ENCODE results near the gene FOXK2.

FOXK2 gene

DNA sequence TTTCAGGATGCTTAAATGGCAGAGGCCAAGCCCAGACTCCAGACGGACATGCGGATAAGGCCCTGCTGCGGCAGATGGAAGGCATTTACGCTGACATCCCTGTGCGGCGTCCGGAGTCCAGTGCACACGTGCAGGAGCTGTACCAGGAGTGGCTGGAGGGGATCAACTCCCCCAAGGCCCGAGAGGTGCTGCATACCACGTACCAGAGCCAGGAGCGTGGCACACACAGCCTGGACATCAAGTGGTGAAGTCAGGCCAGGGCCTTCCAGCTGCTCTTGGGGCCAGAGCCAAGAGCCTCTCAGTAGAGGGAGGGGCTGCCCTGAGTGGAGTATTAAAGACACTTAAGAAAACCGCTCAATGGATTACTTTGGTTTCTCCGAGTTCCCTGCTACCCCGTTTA is 31.6 kb upstream of the FOXK2 start:
- Histone ChIP-seq H3K4me3 (replicated peaks; ENCODE audit: low read depth, low read length) (no peak overlapping the region), H3K27me3 (replicated peaks; ENCODE audit: control insufficient read depth, insufficient read depth, low read length) (no peaks in the 10 kb centered on the region), H3K36me3 (ENCODE audit: control insufficient read depth, insufficient read depth, low read length) (peaks cover 25% of the 10 kb centered on the region)
- no peak for DNase-seq (ENCODE audit: extremely low read depth, insufficient read length)
- TF ChIP-seq, protein P1, sequence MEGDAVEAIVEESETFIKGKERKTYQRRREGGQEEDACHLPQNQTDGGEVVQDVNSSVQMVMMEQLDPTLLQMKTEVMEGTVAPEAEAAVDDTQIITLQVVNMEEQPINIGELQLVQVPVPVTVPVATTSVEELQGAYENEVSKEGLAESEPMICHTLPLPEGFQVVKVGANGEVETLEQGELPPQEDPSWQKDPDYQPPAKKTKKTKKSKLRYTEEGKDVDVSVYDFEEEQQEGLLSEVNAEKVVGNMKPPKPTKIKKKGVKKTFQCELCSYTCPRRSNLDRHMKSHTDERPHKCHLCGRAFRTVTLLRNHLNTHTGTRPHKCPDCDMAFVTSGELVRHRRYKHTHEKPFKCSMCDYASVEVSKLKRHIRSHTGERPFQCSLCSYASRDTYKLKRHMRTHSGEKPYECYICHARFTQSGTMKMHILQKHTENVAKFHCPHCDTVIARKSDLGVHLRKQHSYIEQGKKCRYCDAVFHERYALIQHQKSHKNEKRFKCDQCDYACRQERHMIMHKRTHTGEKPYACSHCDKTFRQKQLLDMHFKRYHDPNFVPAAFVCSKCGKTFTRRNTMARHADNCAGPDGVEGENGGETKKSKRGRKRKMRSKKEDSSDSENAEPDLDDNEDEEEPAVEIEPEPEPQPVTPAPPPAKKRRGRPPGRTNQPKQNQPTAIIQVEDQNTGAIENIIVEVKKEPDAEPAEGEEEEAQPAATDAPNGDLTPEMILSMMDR (IDR thresholded peaks at IDR 0.05; ENCODE audit: insufficient read depth, low read length, poor library complexity, severe bottlenecking) = no peak

DNA sequence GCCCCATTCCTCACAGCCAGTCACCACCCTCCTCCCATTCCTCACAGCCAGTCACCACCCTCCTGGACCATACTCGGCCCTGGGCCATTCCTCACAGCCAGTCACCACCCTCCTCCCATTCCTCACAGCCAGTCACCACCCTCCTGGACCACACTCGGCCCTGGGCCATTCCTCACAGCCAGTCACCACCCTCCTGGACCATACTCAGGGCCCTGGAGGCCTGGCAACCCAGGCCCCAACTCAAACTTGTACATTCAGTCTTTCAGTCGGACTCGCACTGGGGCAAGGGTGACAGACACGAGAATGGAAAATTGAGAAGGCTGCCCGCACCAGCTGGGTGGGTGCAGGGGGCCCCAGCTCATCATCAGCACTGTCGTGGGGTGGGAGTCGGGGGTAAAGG is 30.4 kb upstream of the FOXK2 start:
- Histone ChIP-seq H3K36me3 (ENCODE audit: control insufficient read depth, insufficient read depth, low read length) (peaks cover 17% of the 10 kb centered on the region), H3K4me3 (replicated peaks; ENCODE audit: low read depth, low read length) (no peak overlapping the region), H3K27me3 (replicated peaks; ENCODE audit: control insufficient read depth, insufficient read depth, low read length) (no peaks in the 10 kb centered on the region)
- TF ChIP-seq, protein P1 (IDR thresholded peaks at IDR 0.05; ENCODE audit: insufficient read depth, low read length, poor library complexity, severe bottlenecking) = no peak
- no peak for DNase-seq (ENCODE audit: extremely low read depth, insufficient read length)

DNA sequence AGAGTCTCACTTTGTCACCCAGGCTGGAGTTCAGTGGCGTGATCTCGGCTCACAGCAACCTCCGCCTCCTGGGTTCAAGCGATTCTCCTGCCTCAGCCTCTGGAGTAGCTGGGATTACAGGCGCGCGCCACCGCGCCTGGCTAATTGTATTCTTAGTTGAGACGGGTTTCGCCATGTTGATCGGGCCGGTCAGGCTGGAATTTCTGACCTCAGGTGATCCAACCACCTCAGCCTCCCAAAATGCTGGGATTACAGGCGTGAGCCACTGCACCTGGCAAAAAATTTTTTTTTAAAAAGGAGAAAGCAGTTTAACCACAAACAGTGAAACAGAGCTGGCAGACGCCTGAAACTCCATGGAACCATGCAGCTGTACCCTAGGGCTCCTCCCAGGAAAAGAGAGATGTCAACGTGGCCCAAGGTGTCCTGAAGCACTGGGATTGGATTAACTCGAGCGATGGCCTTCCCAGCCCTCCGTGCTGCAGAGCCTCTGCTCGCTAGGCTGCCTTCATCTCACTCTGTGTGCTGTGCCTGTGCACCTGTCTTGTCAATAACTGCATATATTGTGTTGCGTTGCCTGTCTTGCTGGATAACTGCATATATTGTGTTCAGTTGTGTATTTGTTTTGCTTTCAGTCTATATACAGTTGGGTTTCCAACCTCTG is 29.6 kb upstream of the FOXK2 start:
- no peak overlapping the region for H3K4me3 ChIP-seq (replicated peaks; ENCODE audit: low read depth, low read length)
- H3K27me3 ChIP-seq (replicated peaks; ENCODE audit: control insufficient read depth, insufficient read depth, low read length) = no peaks in the 10 kb centered on the region
- H3K36me3 ChIP-seq (ENCODE audit: control insufficient read depth, insufficient read depth, low read length) = peaks cover 14% of the 10 kb centered on the region
- TF ChIP-seq, protein P1 (IDR thresholded peaks at IDR 0.05; ENCODE audit: insufficient read depth, low read length, poor library complexity, severe bottlenecking) = no peak
- DNase-seq (ENCODE audit: extremely low read depth, insufficient read length) = no peak

DNA sequence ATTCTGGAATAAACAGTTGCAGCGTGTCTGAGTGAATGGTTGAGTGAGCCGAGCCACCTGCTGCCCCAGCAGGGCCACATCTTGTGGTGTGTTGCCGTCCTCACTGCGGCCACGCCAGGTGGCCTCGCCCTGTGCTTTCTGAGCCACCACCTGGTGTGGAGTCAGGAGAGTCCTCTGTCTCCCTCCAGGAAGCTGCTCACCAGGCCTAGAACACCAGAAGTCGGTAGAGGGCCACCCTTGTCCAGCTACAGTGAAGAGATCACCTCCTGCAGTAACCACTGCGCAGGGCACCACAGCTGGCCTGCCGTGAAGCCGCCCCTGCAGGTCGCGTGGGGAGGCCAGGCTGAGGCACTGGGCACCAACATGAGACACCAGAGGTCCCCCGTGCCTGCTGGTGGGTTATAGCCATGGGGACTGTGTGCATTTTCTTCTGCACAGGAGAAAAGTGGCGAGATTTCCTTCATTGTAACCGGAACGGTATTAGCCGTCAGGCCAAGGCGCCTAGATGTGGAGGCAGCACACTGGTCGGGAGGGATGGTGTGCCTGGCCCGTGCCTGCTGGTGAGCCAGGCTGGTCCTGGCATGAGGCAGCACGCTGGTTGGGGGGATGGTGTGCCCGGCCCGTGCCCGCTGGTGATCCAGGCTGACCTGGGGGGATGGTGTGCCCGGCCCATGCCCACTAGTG is 28.9 kb upstream of the FOXK2 start:
- H3K4me3 ChIP-seq (replicated peaks; ENCODE audit: low read depth, low read length) = no peak overlapping the region
- DNase-seq (ENCODE audit: extremely low read depth, insufficient read length) = peak; percentile 39
- TF ChIP-seq, protein P1 (IDR thresholded peaks at IDR 0.05; ENCODE audit: insufficient read depth, low read length, poor library complexity, severe bottlenecking) = no peak

DNA sequence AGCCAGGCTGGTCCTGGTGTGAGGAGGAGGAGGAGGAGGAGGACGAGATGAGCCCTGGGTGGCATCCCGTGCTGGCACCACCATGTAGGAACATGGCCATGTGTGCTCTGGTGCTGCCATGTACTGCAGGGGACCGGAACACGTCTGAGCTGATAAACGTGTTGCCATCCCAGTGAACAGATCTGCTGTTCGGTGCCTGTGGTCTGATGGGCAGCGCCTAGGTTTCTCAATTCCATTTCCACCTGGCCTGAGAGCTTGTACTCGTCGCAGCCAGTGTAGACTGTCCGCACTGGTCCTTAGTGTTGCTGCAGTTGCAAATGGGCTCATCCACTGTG is 28.4 kb upstream of the FOXK2 start:
- DNase-seq (ENCODE audit: extremely low read depth, insufficient read length) = no peak
- Histone ChIP-seq H3K36me3 (ENCODE audit: control insufficient read depth, insufficient read depth, low read length) (peaks cover 6% of the 10 kb centered on the region), H3K27me3 (replicated peaks; ENCODE audit: control insufficient read depth, insufficient read depth, low read length) (no peaks in the 10 kb centered on the region), H3K4me3 (replicated peaks; ENCODE audit: low read depth, low read length) (no peak overlapping the region)
- TF ChIP-seq, protein P1 (IDR thresholded peaks at IDR 0.05; ENCODE audit: insufficient read depth, low read length, poor library complexity, severe bottlenecking) = no peak

More for the DNA sequence above, 28.9 kb upstream of the FOXK2 start:
- no peaks in the 10 kb centered on the region for H3K27me3 ChIP-seq (replicated peaks; ENCODE audit: control insufficient read depth, insufficient read depth, low read length)
- H3K36me3 ChIP-seq (ENCODE audit: control insufficient read depth, insufficient read depth, low read length) = peaks cover 11% of the 10 kb centered on the region

Data from GM06990 (cell line).